Measurements from ENCODE around the gene LOC128125822.

- no peak for TF ChIP-seq POLR2A (IDR thresholded peaks at IDR 0.05)
- no peak for TF ChIP-seq CTCF (IDR thresholded peaks at IDR 0.05)
Measured at GRCh38 chr6:63529498-63529897, 42.8 kb upstream of the LOC128125822 start.

Data from testis (tissue), 2 donors.